H1 (cell line): ENCODE data around the gene COL4A2. TPM values are rescaled to one million over a fixed set of nuclear protein-coding genes. Genes with fewer than 3 reads are reported as not detected.

Experiments
- CTCF ChIA-PET: fragments of 300-600 bp; sonication (Branson Sonifier 250); formaldehyde crosslinking; loops from one replicate; lab custom pipeline; 2021; ENCODE audit not compliant: partially characterized antibody; lab: Charles Lee
- POLR2A ChIA-PET: fragments of 300-600 bp; sonication (Branson Sonifier 250); formaldehyde crosslinking; loops from one replicate; lab custom pipeline; 2021; ENCODE audit warnings: inconsistent platforms; ENCODE audit not compliant: partially characterized antibody; lab: Charles Lee
- DNase-seq, 2 experiments: peaks; one replicate each; pipeline versions ENCODE4 v3.0.0 to v3.0.0-alpha.2; 2010 to 2022; ENCODE audit warnings: low spot score in 2 of 2, low read depth in 1 of 2, mixed read lengths in 1 of 2
- FAIRE-seq: peaks from 2 replicates; lab custom pipeline; 2011; peaks lifted over from hg19 to GRCh38; lab: Jason Lieb, UNC
- H2AFZ ChIP-seq: 2 replicates; pipeline ENCODE4 v1.8.1; 2012; ENCODE audit warnings: low read length, inconsistent platforms
- H2AK5ac ChIP-seq: 2 replicates; pipeline ENCODE4 v1.6.1; 2013; ENCODE audit warnings: low read depth, low read length
- H2BK120ac ChIP-seq: replicated peaks from 2 replicates; pipeline ENCODE3; 2013; ENCODE audit warnings: low read depth, low read length, inconsistent platforms
- H2BK12ac ChIP-seq: 2 replicates; pipeline ENCODE4 v1.6.1; 2013; ENCODE audit warnings: low read depth, low read length
- H2BK15ac ChIP-seq: 2 replicates; pipeline ENCODE4 v1.6.1; 2013; ENCODE audit warnings: low read length
- H2BK20ac ChIP-seq: 2 replicates; pipeline ENCODE4 v1.6.1; 2013; ENCODE audit warnings: low read length
- H2BK5ac ChIP-seq: 2 replicates; pipeline ENCODE4 v1.6.1; 2013; ENCODE audit warnings: low read depth, low read length
- H3K14ac ChIP-seq: 2 replicates; pipeline ENCODE4 v1.6.1; 2013; ENCODE audit warnings: inconsistent platforms; ENCODE audit not compliant: insufficient read length
- H3K18ac ChIP-seq: 2 replicates; pipeline ENCODE4 v1.6.1; 2013; ENCODE audit warnings: low read length; ENCODE audit errors: extremely low read depth
- H3K23ac ChIP-seq: 2 replicates; pipeline ENCODE4 v1.6.1; 2013; ENCODE audit warnings: inconsistent platforms; ENCODE audit not compliant: insufficient read length
- H3K23me2 ChIP-seq: 2 replicates; pipeline ENCODE4 v1.6.1; 2013; ENCODE audit warnings: low read depth, low read length
- H3K27ac ChIP-seq: 2 replicates; pipeline ENCODE4 v1.6.1; 2011; ENCODE audit warnings: low read depth, low read length, inconsistent platforms
- H3K27me3 ChIP-seq, 4 experiments: replicated peaks in 1 of 4; 1 replicate in 1 of 4; 2 replicates in 3 of 4; pipeline versions ENCODE4 v1.6.1 to v1.8.1; 2011 to 2013; ENCODE audit warnings: low read length in 3 of 4, mild to moderate bottlenecking in 3 of 4, inconsistent platforms in 2 of 4, mixed read lengths in 2 of 4, moderate library complexity in 1 of 4; ENCODE audit not compliant: control insufficient read depth in 3 of 4, insufficient read depth in 3 of 4; ENCODE audit errors: extremely low read depth in 1 of 4
- H3K36me3 ChIP-seq, 4 experiments: 2 replicates each; pipeline versions ENCODE4 v1.6.1 to v1.8.1; 2011 to 2013; ENCODE audit warnings: mild to moderate bottlenecking in 4 of 4, low read length in 3 of 4, moderate library complexity in 2 of 4, control low read depth in 1 of 4, inconsistent platforms in 1 of 4; ENCODE audit not compliant: insufficient read depth in 4 of 4, control insufficient read depth in 2 of 4
- H3K4ac ChIP-seq: replicated peaks from 2 replicates; pipeline ENCODE3; 2013; ENCODE audit warnings: low read length, low read depth, mixed read lengths, inconsistent platforms; ENCODE audit not compliant: insufficient read length
- H3K4me1 ChIP-seq, 4 experiments: replicated peaks in 1 of 4; 1 replicate in 1 of 4; 2 replicates in 3 of 4; pipeline versions ENCODE4 v1.6.1 to v1.8.1; 2011 to 2013; ENCODE audit warnings: low read length in 3 of 4, inconsistent platforms in 2 of 4, mixed read lengths in 1 of 4; ENCODE audit not compliant: insufficient read depth in 4 of 4, control insufficient read depth in 3 of 4
- H3K4me2 ChIP-seq, 2 experiments: 2 replicates each; pipeline versions ENCODE4 v1.6.1 to v1.8.1; 2011 to 2013; ENCODE audit warnings: low read depth in 2 of 2, low read length in 2 of 2, control low read depth in 1 of 2, inconsistent platforms in 1 of 2, mild to moderate bottlenecking in 1 of 2; ENCODE audit not compliant: insufficient read depth in 1 of 2
- H3K4me3 ChIP-seq, 4 experiments: fragments of 200-600, 300-600 bp in 1 of 4; sonication (generic), shearing (Covaris generic), sonication (Bioruptor Twin) in 1 of 4; 2 replicates each; pipeline versions ENCODE4 v1.5.1 to v1.8.1; 2011 to 2016; ENCODE audit warnings: low read length in 4 of 4, low read depth in 3 of 4, control low read depth in 2 of 4, inconsistent platforms in 2 of 4, mild to moderate bottlenecking in 2 of 4, mixed read lengths in 1 of 4, moderate library complexity in 1 of 4; ENCODE audit not compliant: insufficient read depth in 2 of 4; ENCODE audit errors: extremely low read depth in 1 of 4
- H3K56ac ChIP-seq: replicated peaks from 2 replicates; pipeline ENCODE3; 2013; ENCODE audit warnings: low read depth, mild to moderate bottlenecking, mixed read lengths, low read length, inconsistent platforms; ENCODE audit not compliant: insufficient read length
- H3K79me1 ChIP-seq: 2 replicates; pipeline ENCODE4 v1.6.1; 2013; ENCODE audit warnings: low read depth, low read length, control low read depth
- H3K79me2 ChIP-seq, 2 experiments: 2 replicates each; pipeline versions ENCODE4 v1.6.1 to v1.8.1; 2012 to 2013; ENCODE audit warnings: low read length in 2 of 2, mild to moderate bottlenecking in 2 of 2, inconsistent platforms in 1 of 2; ENCODE audit not compliant: insufficient read depth in 2 of 2, control insufficient read depth in 1 of 2
- H3K9ac ChIP-seq, 4 experiments: replicated peaks in 1 of 4; 1 replicate in 1 of 4; 2 replicates in 3 of 4; pipeline versions ENCODE4 v1.6.1 to v1.8.1; 2011 to 2013; ENCODE audit warnings: low read depth in 3 of 4, low read length in 3 of 4, control low read depth in 2 of 4, mild to moderate bottlenecking in 2 of 4, moderate library complexity in 2 of 4, inconsistent platforms in 1 of 4; ENCODE audit errors: extremely low read depth in 1 of 4
- H3K9me3 ChIP-seq, 2 experiments: 2 replicates each; pipeline versions ENCODE4 v1.6.1 to v1.8.1; 2012 to 2013; ENCODE audit warnings: mild to moderate bottlenecking in 2 of 2, moderate library complexity in 2 of 2, control low read depth in 1 of 2, inconsistent platforms in 1 of 2, low read depth in 1 of 2, low read length in 1 of 2, mixed read lengths in 1 of 2; ENCODE audit not compliant: insufficient read depth in 2 of 2
- H4K20me1 ChIP-seq, 2 experiments: replicated peaks in 1 of 2; 2 replicates each; pipeline versions ENCODE3 to v1.8.1; 2011 to 2013; ENCODE audit warnings: inconsistent platforms in 2 of 2, low read length in 2 of 2, mild to moderate bottlenecking in 1 of 2; ENCODE audit not compliant: insufficient read depth in 2 of 2, control insufficient read depth in 1 of 2
- H4K5ac ChIP-seq: 2 replicates; pipeline ENCODE4 v1.6.1; 2013; ENCODE audit warnings: low read length, low read depth, mixed read lengths, inconsistent platforms; ENCODE audit not compliant: insufficient read length
- H4K8ac ChIP-seq: 2 replicates; pipeline ENCODE4 v1.8.0; 2013; ENCODE audit warnings: mild to moderate bottlenecking, moderate library complexity, low read length, inconsistent platforms; ENCODE audit not compliant: insufficient read depth; ENCODE audit errors: extremely low read depth
- H4K91ac ChIP-seq: replicated peaks from 2 replicates; pipeline ENCODE3; 2013; ENCODE audit warnings: low read length, mixed read lengths, inconsistent platforms; ENCODE audit not compliant: insufficient read length
- BRCA1 ChIP-seq: IDR thresholded peaks from 2 replicates; pipeline ENCODE4 v1.6.1; 2012; ENCODE audit warnings: low read depth, low read length, improper control_type of control experiment
- CBX5 ChIP-seq: fragments of 300-800, 300-1000 bp; sonication (generic); IDR thresholded peaks from 2 replicates; pipeline ENCODE4 v1.7.1; 2016; ENCODE audit warnings: antibody characterized with exemption, low read length, low read depth
- CHD1 ChIP-seq: IDR thresholded peaks from 2 replicates; pipeline ENCODE4 v1.6.1; 2012; ENCODE audit warnings: low read depth, low read length, improper control_type of control experiment
- JUN ChIP-seq: IDR thresholded peaks from 2 replicates; pipeline ENCODE4 v1.6.1; 2011; ENCODE audit warnings: low read depth, mild to moderate bottlenecking, improper control_type of control experiment, low read length
- PHF8 ChIP-seq: fragments of 200-600 bp; sonication (generic); conservative IDR thresholded peaks from 2 replicates; pipeline ENCODE4 v1.7.1; 2012; ENCODE audit warnings: low read depth, mild to moderate bottlenecking, inconsistent platforms, low read length, moderate library complexity
- POLR2A ChIP-seq, 2 experiments: IDR thresholded peaks; 1 replicate in 1 of 2; 2 replicates in 1 of 2; pipeline ENCODE4 v1.6.1; 2011; ENCODE audit warnings: low read depth in 2 of 2, low read length in 2 of 2, mild to moderate bottlenecking in 2 of 2; ENCODE audit errors: control extremely low read depth in 1 of 2
- RAD21 ChIP-seq, 2 experiments: IDR thresholded peaks in 1 of 2; conservative IDR thresholded peaks in 1 of 2; 2 replicates each; pipeline ENCODE4 v1.6.1; 2011; ENCODE audit warnings: low read depth in 2 of 2, low read length in 2 of 2, improper control_type of control experiment in 1 of 2, inconsistent platforms in 1 of 2, mild to moderate bottlenecking in 1 of 2, moderate library complexity in 1 of 2
- SAP30 ChIP-seq: fragments of 300-600 bp; sonication (generic); IDR thresholded peaks from 2 replicates; pipeline ENCODE4 v1.7.1; 2012; ENCODE audit warnings: low read length, moderate library complexity, mild to moderate bottlenecking, inconsistent platforms; ENCODE audit not compliant: insufficient read depth, insufficient replicate concordance
- SIX5 ChIP-seq: IDR thresholded peaks from 2 replicates; pipeline ENCODE4 v1.6.1; 2011; ENCODE audit warnings: mild to moderate bottlenecking, low read depth, low read length
- TAF1 ChIP-seq: IDR thresholded peaks from 2 replicates; pipeline ENCODE4 v1.6.1; 2011; ENCODE audit warnings: mild to moderate bottlenecking, low read depth, low read length
- USF2 ChIP-seq: IDR thresholded peaks from 2 replicates; pipeline ENCODE4 v1.6.1; 2011; ENCODE audit warnings: low read length, improper control_type of control experiment
- WGBS, 2 experiments: shearing (Covaris generic) in 1 of 2; methylation state at CpG; one replicate each; pipeline versions ENCODE4 v1.1.6 to v1.1.7; 2013 to 2015; ENCODE audit warnings: low lambda C conversion rate in 2 of 2, mixed read lengths in 2 of 2, inconsistent platforms in 1 of 2, low coverage in 1 of 2, missing lambda C conversion rate in 1 of 2; ENCODE audit not compliant: insufficient replicate concordance in 2 of 2, insufficient coverage in 1 of 2, insufficient read length in 1 of 2; ENCODE audit errors: extremely low coverage in 1 of 2, missing lambda C conversion rate in 1 of 2; 5-methylcytosine and 5-hydroxymethylcytosine counted together
- polyA plus RNA-seq, 7 experiments: library from polyadenylated mRNA; depleted of rRNA in 3 of 7; stranded (reverse) in 5 of 7; unstranded in 2 of 7; fragments of >200 nt in 5 of 7; fragments of 200-250 nt in 2 of 7; gene quantifications; 1 replicate in 5 of 7; 2 replicates in 1 of 7; 4 replicates in 1 of 7; pipeline versions ENCODE4 v1.2.1 to v1.2.3, GENCODE V29; 2011 to 2013; ENCODE audit warnings: missing spikeins in 2 of 7, mixed read lengths in 2 of 7
- total RNA-seq: library from RNA; stranded (reverse); fragmentation: NEBNext Ultra II Directional; extraction: Animal tissue kit (Norgen Biotek cat#: 25700); gene quantifications from 2 replicates; pipeline ENCODE4 v1.2.1, GENCODE V29; 2021

The COL4A2 gene
- total and polyA plus RNA-seq, 2 of the 8 experiments (the other 6 are each of a cell fraction or from before 2014, with no cell fraction given): 80.4 to 87.3 TPM

GRCh38 chr13:110348309-110349105 lies 41.4 kb downstream of the COL4A2 start:
- no peaks in the 10 kb centered on the region for H3K27me3 ChIP-seq
- H2BK5ac ChIP-seq: no peak overlapping the region
- ChIA-PET CTCF (interaction anchor here (0.7 to 1.7 kb wide), 10 partner anchors 10 to 165 kb away, joined by 3 to 8 read pairs (median 4); no protein-coding TSS in a partner anchor), POLR2A (no interaction called here)
- H3K9ac ChIP-seq: no peak overlapping the region
- no peak overlapping the region for H4K91ac ChIP-seq
- no peak overlapping the region for H3K4ac ChIP-seq
- peaks cover 12% of the 10 kb centered on the region for H3K79me1 ChIP-seq
- H3K14ac ChIP-seq: no peak overlapping the region
- H3K27ac ChIP-seq: no peak overlapping the region
- FAIRE-seq (no peak), DNase-seq (no peak)
- no peak overlapping the region for H2BK120ac ChIP-seq
- H3K56ac ChIP-seq: no peak overlapping the region
- no peak overlapping the region for H2AK5ac ChIP-seq
- H3K9me3 ChIP-seq: no peaks in the 10 kb centered on the region
- no peak overlapping the region for H2BK20ac ChIP-seq
- no peak overlapping the region for H4K8ac ChIP-seq
- H3K23me2 ChIP-seq: no peaks in the 10 kb centered on the region
- H3K18ac ChIP-seq: no peak overlapping the region
- H2AFZ ChIP-seq: no peak overlapping the region
- no peak overlapping the region for H3K4me3 ChIP-seq
- WGBS, 2 experiments: 88% methylated on average over 8 of the region's 8 CpGs; no CpG with 5 or more reads in 1 of the 2 experiments
- no peaks in the 10 kb centered on the region for H3K36me3 ChIP-seq
- H3K4me1 ChIP-seq: peaks cover 0 to 6% (median 3%) of the 10 kb centered on the region in 4 experiments; a peak in 5 of 7 replicates
- H3K4me2 ChIP-seq: no peak overlapping the region
- no peak overlapping the region for H2BK15ac ChIP-seq
- peaks cover 0 to 7% of the 10 kb centered on the region in 2 experiments; a peak in 1 of 4 replicates for H3K79me2 ChIP-seq
- no peak overlapping the region for H3K23ac ChIP-seq
- H4K20me1 ChIP-seq: peaks cover 4 to 8% of the 10 kb centered on the region in 2 experiments
- no peak overlapping the region for H2BK12ac ChIP-seq
- no peak overlapping the region for H4K5ac ChIP-seq
- no peak for TF ChIP-seq JUN
- TF ChIP-seq BRCA1: no peak
- TF ChIP-seq PHF8: no peak
- TF ChIP-seq USF2: no peak
- no peak for TF ChIP-seq CBX5
- no peak for TF ChIP-seq RAD21 (IDR thresholded peaks at IDR 0.05 in 1 of 2, conservative IDR thresholded peaks at IDR 0.05 in 1 of 2; ENCODE audit: low read depth in 2 of 2, low read length in 2 of 2)
- TF ChIP-seq POLR2A (IDR thresholded peaks at IDR 0.05; ENCODE audit: control extremely low read depth in 1 of 2, low read depth in 2 of 2, low read length in 2 of 2): no peak
- TF ChIP-seq CHD1: no peak
- no peak for TF ChIP-seq TAF1
- TF ChIP-seq SIX5: no peak
- TF ChIP-seq SAP30: no peak
